ENCODE results near the gene PPP6R2.

PPP6R2 gene

GRCh38 chr22:50489363-50490243 is 146.5 kb downstream of the PPP6R2 start:
- DNase-seq: no peak

- no peak for DNase-seq
Measured at GRCh38 chr22:50490531-50491308, 147.6 kb downstream of the PPP6R2 start.

Data from activated CD4-positive, alpha-beta T cell treated with anti-CD3 and anti-CD28 coated beads for 1 hour (primary cell).